Stimulated activated CD8-positive, alpha-beta memory T cell treated with anti-CD3 and anti-CD28 coated beads, Interleukin-4, amount 100 ng/mL, for 1 hour (primary cell): Measurements from ENCODE around the gene NFKB2.
A peak's percentile ranks its signal among the peaks of the same experiment; 100 is the strongest.

Source experiments
- DNase-seq, 2 donors: peaks; one replicate each; pipeline ENCODE4 v3.0.0-alpha.2; 2020; ENCODE audit warnings: low read depth in 2 of 2, low spot score in 1 of 2

The NFKB2 gene

DNA sequence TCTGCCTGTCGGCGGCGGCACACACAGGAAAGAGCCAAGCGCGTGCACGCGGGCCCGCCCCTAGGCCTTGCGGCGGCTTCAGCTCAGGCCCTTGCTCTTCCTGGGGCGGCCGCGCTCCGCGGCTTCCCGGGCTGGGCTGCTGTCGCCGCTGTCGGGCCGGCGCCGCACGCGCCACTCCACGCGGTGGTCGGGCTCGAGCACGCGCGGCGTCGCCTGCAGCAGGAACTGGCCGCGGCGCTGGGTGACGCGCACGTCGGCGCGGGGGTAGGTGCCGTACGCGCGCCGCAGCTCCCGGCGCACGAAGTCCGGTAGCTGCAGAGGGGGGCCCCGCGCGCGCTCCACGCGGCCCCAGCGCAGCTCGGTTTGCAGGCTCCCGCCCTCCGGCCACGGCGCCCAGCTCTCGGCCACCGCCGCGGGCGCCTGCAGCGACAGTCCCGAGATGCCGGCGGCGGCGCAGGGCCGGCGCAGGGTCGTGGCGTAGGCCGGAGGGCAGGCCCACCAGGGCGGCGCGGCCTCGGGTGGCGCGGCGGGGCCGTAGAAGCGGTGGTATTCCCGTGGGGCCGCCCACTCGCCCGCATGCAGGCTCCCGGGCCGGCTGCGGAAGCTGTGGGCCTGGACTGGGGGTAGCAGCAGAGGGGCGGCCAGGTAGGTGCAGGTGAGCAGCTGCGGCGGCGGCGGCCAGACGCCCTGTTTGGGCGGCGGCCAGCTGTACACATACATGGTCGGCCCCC, 55.0 kb downstream of the NFKB2 start:
- peak; percentile 61 to 79 for DNase-seq

DNA sequence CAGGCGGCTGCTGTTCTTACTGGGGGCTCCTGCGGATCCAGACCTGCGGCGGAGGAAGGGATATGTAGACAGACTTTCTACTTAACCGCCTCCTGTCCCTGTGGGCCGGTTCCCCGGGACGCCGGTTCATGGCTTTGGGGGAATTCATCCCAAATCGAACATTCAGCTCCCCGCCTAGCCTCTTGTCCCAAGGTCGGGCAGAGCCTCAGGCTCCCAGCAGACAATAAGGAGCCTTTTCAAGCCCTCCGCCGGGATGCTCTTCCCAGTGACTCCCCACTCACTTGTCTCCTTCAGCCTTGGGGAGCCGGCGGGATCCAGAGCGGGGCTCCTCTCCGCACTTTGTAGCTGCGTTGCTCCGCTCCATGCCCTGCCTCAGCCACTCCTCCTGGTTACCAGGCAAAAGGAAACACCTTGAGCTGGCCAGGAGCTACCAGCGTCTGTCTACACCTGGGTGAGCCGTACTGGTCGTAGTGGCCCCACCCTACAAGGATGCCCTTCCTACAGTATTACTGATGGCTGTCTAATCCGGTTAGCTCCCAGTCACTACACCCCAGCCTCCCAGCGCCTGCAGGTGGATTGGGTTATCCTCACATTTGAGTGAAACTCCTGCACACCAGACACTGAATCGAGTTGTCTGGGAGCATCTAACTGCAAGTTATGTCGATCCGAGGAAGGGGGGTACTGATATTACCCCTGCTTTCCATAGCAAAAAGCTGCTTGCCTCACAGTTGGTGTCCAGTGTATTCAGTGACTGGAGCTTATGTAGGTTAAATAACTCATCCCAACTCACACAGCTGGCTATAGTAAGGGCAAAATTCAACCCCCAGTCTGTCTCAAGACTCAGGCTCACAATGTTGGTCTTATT, 55.8 kb downstream of the NFKB2 start, which contains the start of gene C10orf95:
Gene C10orf95, minus strand, starts transcription at position 439 of the 865 bp plus-strand sequence. CDS start 450 bp downstream, outside the sequence.
- no peak for DNase-seq
